K562 (cell line): Measurements from ENCODE around the gene BHLHE40. TPM values are rescaled to one million over a fixed set of nuclear protein-coding genes. Genes with fewer than 3 reads are reported as not detected.

Experiments used
- ARID3A ChIP-seq: IDR thresholded peaks from 2 replicates; pipeline ENCODE4 v1.6.1; 2012; ENCODE audit warnings: low read depth, low read length, improper control_type of control experiment, borderline replicate concordance
- ARNT ChIP-seq, 2 experiments: fragments of 450-650 bp; IDR thresholded peaks; 2 replicates each; pipeline ENCODE4 v1.6.1; 2016; ENCODE audit warnings: mild to moderate bottlenecking in 1 of 2
- ASH1L ChIP-seq: fragments of 450-650 bp; IDR thresholded peaks from 2 replicates; pipeline ENCODE4 v1.6.1; 2018; ENCODE audit warnings: borderline replicate concordance, mild to moderate bottlenecking, low read depth; ENCODE audit not compliant: partially characterized antibody
- ATF7 ChIP-seq: fragments of 450-650 bp; IDR thresholded peaks from 2 replicates; pipeline ENCODE4 v1.7.1; 2014; ENCODE audit warnings: mild to moderate bottlenecking, moderate library complexity
- CEBPB ChIP-seq: fragments of 450-650 bp; IDR thresholded peaks from 2 replicates; pipeline ENCODE4 v1.6.1; 2016; ENCODE audit warnings: missing genetic modification characterization, missing compliant biosample characterization
- EP300 ChIP-seq: IDR thresholded peaks from 2 replicates; pipeline ENCODE4 v1.6.1; 2012; ENCODE audit warnings: low read length, improper control_type of control experiment
- FUS ChIP-seq: fragments of 200-400 bp; formaldehyde crosslinking; optimal IDR thresholded peaks from 2 replicates; pipeline ENCODE3; 2017; ENCODE audit warnings: low read depth, low read length
- HDAC2 ChIP-seq: fragments of 450-650 bp; IDR thresholded peaks from 2 replicates; pipeline ENCODE4 v1.6.1; 2016; ENCODE audit warnings: mild to moderate bottlenecking
- KLF1 ChIP-seq: fragments of 450-650 bp; IDR thresholded peaks from 2 replicates; pipeline ENCODE4 v1.6.1; 2016; ENCODE audit warnings: missing genetic modification characterization, missing compliant biosample characterization
- MEF2A ChIP-seq: IDR thresholded peaks from 2 replicates; pipeline ENCODE4 v1.6.1; 2011; ENCODE audit warnings: low read depth, mild to moderate bottlenecking, low read length, moderate library complexity; ENCODE audit not compliant: control insufficient read depth
- RBM17 ChIP-seq: fragments of 200-400 bp; formaldehyde crosslinking; IDR thresholded peaks from 2 replicates; pipeline ENCODE4 v1.6.1; 2017; ENCODE audit warnings: low read depth, mild to moderate bottlenecking, low read length, borderline replicate concordance
- SRSF3 ChIP-seq: fragments of 200-400 bp; formaldehyde crosslinking; IDR thresholded peaks from 2 replicates; pipeline ENCODE4 v1.6.1; 2016; ENCODE audit warnings: mild to moderate bottlenecking, low read length, moderate library complexity; ENCODE audit not compliant: insufficient read depth
- TFAM ChIP-seq: fragments of 250-450 bp; sonication (Bioruptor Pico); conservative IDR thresholded peaks from 2 replicates; pipeline ENCODE4 v1.5.0; 2021; ENCODE audit warnings: mild to moderate bottlenecking, moderate library complexity
- TFAP4 ChIP-seq: sonication (generic); formaldehyde crosslinking; IDR thresholded peaks from 2 replicates; pipeline ENCODE4 v1.8.0; 2022; ENCODE audit warnings: missing genetic modification reagents, mild to moderate bottlenecking, moderate library complexity, borderline replicate concordance
- ZKSCAN8 ChIP-seq: fragments of 200-800 bp; sonication (Bioruptor generic); IDR thresholded peaks from 2 replicates; pipeline ENCODE4 v1.6.1; 2016; ENCODE audit warnings: missing genetic modification characterization, missing compliant biosample characterization
- ZNF121 ChIP-seq: sonication (generic); formaldehyde crosslinking; conservative IDR thresholded peaks from 2 replicates; pipeline ENCODE4 v1.8.0; 2022; ENCODE audit warnings: missing genetic modification reagents
- ZNF212 ChIP-seq: fragments of 450-650 bp; formaldehyde crosslinking; IDR thresholded peaks from 2 replicates; pipeline ENCODE4 v1.4.0; 2020; ENCODE audit warnings: mild to moderate bottlenecking
- ZNF217 ChIP-seq: sonication (generic); formaldehyde crosslinking; IDR thresholded peaks from 2 replicates; pipeline ENCODE4 v1.8.0; 2022; ENCODE audit warnings: mild to moderate bottlenecking, missing genetic modification reagents
- ZNF445 ChIP-seq: fragments of 250-450 bp; sonication (Bioruptor Pico); IDR thresholded peaks from 2 replicates; pipeline ENCODE4 v1.4.0; 2020; ENCODE audit warnings: low read depth, mild to moderate bottlenecking, moderate library complexity
- ZNF511 ChIP-seq: sonication (generic); formaldehyde crosslinking; IDR thresholded peaks from 2 replicates; pipeline ENCODE4 v1.8.0; 2022; ENCODE audit warnings: mild to moderate bottlenecking, missing genetic modification reagents
- ZNF589 ChIP-seq: fragments of 200-800 bp; sonication (Bioruptor generic); IDR thresholded peaks from 2 replicates; pipeline ENCODE4 v1.6.1; 2016; ENCODE audit warnings: low read depth, missing genetic modification characterization, missing compliant biosample characterization
- ZNF695 ChIP-seq: fragments of 450-650 bp; formaldehyde crosslinking; IDR thresholded peaks from 2 replicates; pipeline ENCODE4 v1.4.0; 2020; ENCODE audit warnings: mild to moderate bottlenecking, moderate library complexity
- ZNF830 ChIP-seq: fragments of 250-450 bp; sonication (Bioruptor Pico); IDR thresholded peaks from 2 replicates; pipeline ENCODE4 v1.5.0; 2021; ENCODE audit warnings: mild to moderate bottlenecking
- polyA plus RNA-seq, 8 experiments: library from polyadenylated mRNA; depleted of rRNA in 4 of 8; stranded (reverse) in 5 of 8; unstranded in 3 of 8; fragments of >200 nt; fragmentation: Nextera tagmentation in 2 of 8; fragmentation: Illumina TruSeq in 1 of 8; extraction: Ambion mirVana in 2 of 8; extraction: Trizol in 1 of 8; gene quantifications; 2 replicates each; pipeline versions ENCODE4 v1.2.1 to v1.2.3, GENCODE V29; 2011 to 2014; ENCODE audit warnings: inconsistent platforms in 1 of 8, missing spikeins in 1 of 8
- total RNA-seq, 7 experiments: library from RNA; depleted of rRNA in 6 of 7; stranded (reverse); fragments of >200 nt in 6 of 7; fragmentation: Illumina TruSeq in 2 of 7; extraction: Trizol in 2 of 7; gene quantifications; 2 replicates each; pipeline versions ENCODE4 v1.2.1 to v1.2.3, GENCODE V29; 2011 to 2021; ENCODE audit warnings: low replicate concordance in 1 of 7

Gene BHLHE40
- total and polyA plus RNA-seq, 9 of the 15 experiments (the other 6 are each of a cell fraction or from before 2014, with no cell fraction given) = 12.0 to 83.9 (median 31.4) TPM

GRCh38 chr3:4986782-4987537 lies 7.7 kb downstream of the BHLHE40 start (continued):
- TF ChIP-seq ARID3A (no peak), ZNF695 (CRISPR knock-in tag) (no peak), ATF7 (peak; percentile 97), ZNF217 (no peak), ZNF511 (CRISPR knock-in tag) (peak; percentile 69; the same call in 1 of the 2 replicates), ZNF121 (CRISPR knock-in tag) (no peak), ZNF212 (CRISPR knock-in tag) (0 out of 2 replicates have a peak, but pooled peaks have one; percentile 40), TFAM (CRISPR knock-in tag) (no peak), EP300 (peak; percentile 66), KLF1 (tag) (peak; percentile 88), FUS (no peak), TFAP4 (CRISPR knock-in tag) (peak; percentile 95), ZNF830 (CRISPR knock-in tag) (no peak), HDAC2 (no peak; the same call in 1 of the 2 replicates), CEBPB (tag) (peak; percentile 17; the same call in 1 of the 2 replicates), ZNF589 (CRISPR knock-in tag) (no peak), ZKSCAN8 (no peak), MEF2A (peak; percentile 70; the same call in 1 of the 2 replicates), ASH1L (no peak), ZNF445 (no peak; the same call in 1 of the 2 replicates), ARNT (IDR thresholded peaks at IDR 0.05) (peak in 1 of 2 experiments; percentile 41; a peak in 1 of 4 replicates), RBM17 (no peak), SRSF3 (no peak)
